HEK293T (cell line): Measurements from ENCODE around the gene LEUTX.

ENCODE experiments used
- ARNT ChIP-seq: fragments of 450-650 bp; IDR thresholded peaks from 2 replicates; pipeline ENCODE4 v1.6.1; 2017; ENCODE audit warnings: mild to moderate bottlenecking
- BHLHE40 ChIP-seq: fragments of 450-650 bp; IDR thresholded peaks from 2 replicates; pipeline ENCODE4 v1.6.1; 2016; ENCODE audit warnings: mild to moderate bottlenecking, moderate library complexity, borderline replicate concordance
- CTBP1 ChIP-seq: fragments of 450-650 bp; IDR thresholded peaks from 2 replicates; pipeline ENCODE4 v1.6.1; 2016; ENCODE audit warnings: borderline replicate concordance
- ELF4 ChIP-seq: fragments of 450-650 bp; IDR thresholded peaks from 2 replicates; pipeline ENCODE4 v1.6.1; 2017; ENCODE audit warnings: antibody characterized with exemption
- FOXA1 ChIP-seq: fragments of 450-650 bp; IDR thresholded peaks from 2 replicates; pipeline ENCODE4 v1.6.1; 2016; ENCODE audit warnings: mild to moderate bottlenecking
- FOXM1 ChIP-seq: fragments of 450-650 bp; IDR thresholded peaks from 2 replicates; pipeline ENCODE4 v1.6.1; 2017; ENCODE audit warnings: mild to moderate bottlenecking, borderline replicate concordance
- HDGF ChIP-seq: fragments of 450-650 bp; IDR thresholded peaks from 2 replicates; pipeline ENCODE4 v1.6.1; 2017; ENCODE audit warnings: antibody characterized with exemption, borderline replicate concordance
- L3MBTL2 ChIP-seq: fragments of 450-650 bp; conservative IDR thresholded peaks from 2 replicates; pipeline ENCODE4 v1.6.1; 2016; ENCODE audit warnings: mild to moderate bottlenecking
- LEF1 ChIP-seq: fragments of 450-650 bp; IDR thresholded peaks from 2 replicates; pipeline ENCODE4 v1.6.1; 2017; ENCODE audit warnings: mild to moderate bottlenecking, borderline replicate concordance
- SP1 ChIP-seq: fragments of 450-650 bp; IDR thresholded peaks from 2 replicates; pipeline ENCODE4 v1.6.1; 2017
- SUZ12 ChIP-seq: fragments of 450-650 bp; IDR thresholded peaks from 2 replicates; pipeline ENCODE4 v1.6.1; 2016; ENCODE audit warnings: mild to moderate bottlenecking
- TARDBP ChIP-seq: fragments of 450-650 bp; IDR thresholded peaks from 2 replicates; pipeline ENCODE4 v1.6.1; 2016
- TF ChIP-seq, protein P1 (sequence below): fragments of 450-650 bp; IDR thresholded peaks from 2 replicates; pipeline ENCODE4 v1.6.1; 2016

DNA sequence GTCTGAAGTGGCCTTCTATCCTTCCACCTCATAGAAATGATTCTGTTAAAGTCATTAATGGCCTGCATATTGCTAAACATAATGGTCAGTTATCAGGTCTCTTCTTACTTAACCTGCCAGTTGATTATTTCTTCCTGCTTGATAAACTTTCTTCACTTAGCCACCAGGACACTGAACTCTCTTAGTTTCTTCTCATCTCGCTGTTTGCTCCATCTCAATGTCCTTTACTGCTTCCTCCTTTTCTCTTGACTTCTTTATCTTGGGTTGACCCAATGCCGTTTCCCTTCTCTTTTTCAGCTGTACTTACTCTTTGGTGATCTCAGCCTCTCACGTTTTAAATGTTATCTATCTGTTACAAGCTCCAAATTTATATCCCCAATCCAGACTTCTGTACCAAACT is 23.7 kb upstream of the LEUTX start:
- TF ChIP-seq SUZ12, result no peak
- no peak for TF ChIP-seq SP1
- no peak for TF ChIP-seq FOXM1
- TF ChIP-seq, protein P1, sequence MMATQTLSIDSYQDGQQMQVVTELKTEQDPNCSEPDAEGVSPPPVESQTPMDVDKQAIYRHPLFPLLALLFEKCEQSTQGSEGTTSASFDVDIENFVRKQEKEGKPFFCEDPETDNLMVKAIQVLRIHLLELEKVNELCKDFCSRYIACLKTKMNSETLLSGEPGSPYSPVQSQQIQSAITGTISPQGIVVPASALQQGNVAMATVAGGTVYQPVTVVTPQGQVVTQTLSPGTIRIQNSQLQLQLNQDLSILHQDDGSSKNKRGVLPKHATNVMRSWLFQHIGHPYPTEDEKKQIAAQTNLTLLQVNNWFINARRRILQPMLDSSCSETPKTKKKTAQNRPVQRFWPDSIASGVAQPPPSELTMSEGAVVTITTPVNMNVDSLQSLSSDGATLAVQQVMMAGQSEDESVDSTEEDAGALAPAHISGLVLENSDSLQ, result no peak
- TF ChIP-seq FOXA1, result no peak
- no peak for TF ChIP-seq ELF4
- no peak for TF ChIP-seq L3MBTL2
- no peak for TF ChIP-seq ARNT
- no peak for TF ChIP-seq TARDBP
- TF ChIP-seq CTBP1, result no peak
- TF ChIP-seq HDGF, result no peak
- TF ChIP-seq LEF1, result no peak
- no peak for TF ChIP-seq BHLHE40
